K562 (cell line): ENCODE data around the gene TMEM139.

Experiments used
- BRCA1 ChIP-seq, 2 experiments: fragments of 450-650 bp in 1 of 2; sonication (generic) in 1 of 2; formaldehyde crosslinking in 1 of 2; IDR thresholded peaks; 2 replicates each; pipeline versions ENCODE4 v1.5.0 to v1.6.1; 2017 to 2020; ENCODE audit warnings: mild to moderate bottlenecking in 1 of 2, missing genetic modification reagents in 1 of 2
- CTCF ChIP-seq, 3 experiments: IDR thresholded peaks in 2 of 3; conservative IDR thresholded peaks in 1 of 3; 2 replicates each; pipeline ENCODE4 v1.5.1; 2011 to 2012; ENCODE audit warnings: low read length in 3 of 3, mild to moderate bottlenecking in 3 of 3, control low read depth in 2 of 3, improper control_type of control experiment in 1 of 3, inconsistent platforms in 1 of 3, low read depth in 1 of 3, mixed read lengths in 1 of 3, moderate library complexity in 1 of 3; ENCODE audit not compliant: insufficient read depth in 2 of 3
- FIP1L1 ChIP-seq: fragments of 200-400 bp; formaldehyde crosslinking; IDR thresholded peaks from 2 replicates; pipeline ENCODE4 v1.6.1; 2018; ENCODE audit warnings: mild to moderate bottlenecking, low read depth, low read length; ENCODE audit not compliant: poor library complexity, severe bottlenecking
- HNRNPK ChIP-seq: fragments of 200-400 bp; formaldehyde crosslinking; IDR thresholded peaks from one replicate; pipeline ENCODE4 v1.6.1; 2018; ENCODE audit warnings: mild to moderate bottlenecking, low read depth, low read length; ENCODE audit not compliant: poor library complexity, severe bottlenecking
- PATZ1 ChIP-seq: fragments of 250-450 bp; sonication (Bioruptor Pico); IDR thresholded peaks from 2 replicates; pipeline ENCODE4 v1.5.0; 2020; ENCODE audit warnings: mild to moderate bottlenecking, borderline replicate concordance
- RUNX1 ChIP-seq: sonication (generic); IDR thresholded peaks from 2 replicates; pipeline ENCODE4 v1.6.1; 2016; ENCODE audit warnings: antibody characterized with exemption, low read depth
- SP2 ChIP-seq: IDR thresholded peaks from 2 replicates; pipeline ENCODE4 v1.6.1; 2011; ENCODE audit warnings: mild to moderate bottlenecking, low read depth, low read length, moderate library complexity; ENCODE audit not compliant: poor library complexity, severe bottlenecking; ENCODE audit errors: extremely low read depth
- STAT6 ChIP-seq: sonication (generic); formaldehyde crosslinking; IDR thresholded peaks from 2 replicates; pipeline ENCODE4 v1.8.1; 2023; ENCODE audit warnings: mild to moderate bottlenecking, missing genetic modification reagents
- TFAM ChIP-seq: fragments of 250-450 bp; sonication (Bioruptor Pico); conservative IDR thresholded peaks from 2 replicates; pipeline ENCODE4 v1.5.0; 2021; ENCODE audit warnings: mild to moderate bottlenecking, moderate library complexity
- ZNF347 ChIP-seq: fragments of 450-650 bp; formaldehyde crosslinking; IDR thresholded peaks from 2 replicates; pipeline ENCODE4 v1.4.0; 2020; ENCODE audit warnings: low read depth, mild to moderate bottlenecking, moderate library complexity

GRCh38 chr7:143303733-143304132, 19.0 kb downstream of the TMEM139 start:
- no peak for TF ChIP-seq PATZ1 (CRISPR knock-in tag)
- TF ChIP-seq TFAM (CRISPR knock-in tag): no peak
- TF ChIP-seq STAT6 (CRISPR knock-in tag): no peak
- TF ChIP-seq BRCA1 (IDR thresholded peaks at IDR 0.05): no peak
- no peak for TF ChIP-seq BRCA1 (CRISPR knock-in tag; IDR thresholded peaks at IDR 0.05)
- TF ChIP-seq CTCF (IDR thresholded peaks at IDR 0.05 in 2 of 3, conservative IDR thresholded peaks at IDR 0.05 in 1 of 3; ENCODE audit: insufficient read depth in 2 of 3, low read depth in 1 of 3, low read length in 3 of 3): no peak
- no peak for TF ChIP-seq SP2
- no peak for TF ChIP-seq ZNF347 (CRISPR knock-in tag)
- TF ChIP-seq RUNX1: no peak
- TF ChIP-seq FIP1L1: no peak
- TF ChIP-seq HNRNPK: no peak
